A673 (cell line): ENCODE measurements around the gene LINC01488. TPM values are rescaled to one million over a fixed set of nuclear protein-coding genes. Genes with fewer than 3 reads are reported as not detected.

Experiments
- BruUV-seq: library from RNA; stranded (reverse); fragments of 400-500 nt; replicated peaks from 2 replicates; lab custom pipeline; 2021; lab: Mats Ljungman, UMichigan
- CTCF ChIA-PET: fragments of 300-600 bp; sonication (Branson Sonifier 250); formaldehyde crosslinking; loops from one replicate; lab custom pipeline; 2022; ENCODE audit warnings: antibody characterized with exemption; lab: Charles Lee
- POLR2A ChIA-PET: fragments of 300-600 bp; sonication (Branson Sonifier 250); formaldehyde crosslinking; loops from one replicate; lab custom pipeline; 2022; ENCODE audit warnings: antibody characterized with exemption; ENCODE audit not compliant: low non-redundant PET; lab: Charles Lee
- DNase-seq: peaks from one replicate; pipeline ENCODE4 v3.0.0-alpha.2; 2015; ENCODE audit warnings: low spot score
- H3K27ac ChIP-seq: fragments of 200-600 bp; sonication (generic); 2 replicates; pipeline ENCODE4 v1.5.1; 2016; ENCODE audit warnings: mixed run types, low read depth, mild to moderate bottlenecking, mixed read lengths, antibody characterized with exemption, low read length; ENCODE audit not compliant: poor library complexity, severe bottlenecking
- H3K27me3 ChIP-seq: fragments of 200-600 bp; sonication (generic); replicated peaks from 2 replicates; pipeline ENCODE4 v1.6.1; 2017; ENCODE audit warnings: mixed run types, low read depth, mild to moderate bottlenecking, mixed read lengths, antibody characterized with exemption, low read length; ENCODE audit not compliant: insufficient read depth, poor library complexity
- H3K36me3 ChIP-seq: fragments of 200-600 bp; sonication (generic); 2 replicates; pipeline ENCODE4 v1.6.1; 2016; ENCODE audit warnings: mixed run types, mild to moderate bottlenecking, mixed read lengths, antibody characterized with exemption, low read length; ENCODE audit not compliant: insufficient read depth, poor library complexity, severe bottlenecking
- H3K4me1 ChIP-seq: fragments of 200-600 bp; sonication (generic); 2 replicates; pipeline ENCODE4 v1.6.1; 2017; ENCODE audit warnings: mixed run types, mild to moderate bottlenecking, mixed read lengths, antibody characterized with exemption, low read length; ENCODE audit not compliant: insufficient read depth, poor library complexity, severe bottlenecking
- H3K4me3 ChIP-seq: fragments of 200-600 bp; sonication (generic); 2 replicates; pipeline ENCODE4 v1.5.1; 2016; ENCODE audit warnings: low read depth, mixed run types, mild to moderate bottlenecking, mixed read lengths, low read length; ENCODE audit not compliant: poor library complexity, severe bottlenecking
- H3K9me3 ChIP-seq: fragments of 200-600 bp; sonication (generic); 2 replicates; pipeline ENCODE4 v1.6.1; 2016; ENCODE audit warnings: mixed run types, low read depth, mild to moderate bottlenecking, mixed read lengths, antibody characterized with exemption, low read length; ENCODE audit not compliant: poor library complexity, severe bottlenecking
- EZH2 ChIP-seq: fragments of 200-600 bp; sonication (generic); IDR thresholded peaks from 2 replicates; pipeline ENCODE4 v1.6.1; 2017; ENCODE audit warnings: borderline replicate concordance, low read depth, mild to moderate bottlenecking, mixed read lengths, antibody characterized with exemption, low read length; ENCODE audit not compliant: poor library complexity, severe bottlenecking
- intact Hi-C: fragments of 100-400 bp; cut with micrococcal nuclease; formaldehyde crosslinking; loops from one replicate; pipeline ENCODE4 v1.10.0; 2022; ENCODE audit not compliant: unreplicated experiment
- total RNA-seq: library from RNA; stranded (reverse); gene quantifications from 2 replicates; pipeline ENCODE4 v1.2.3, GENCODE V29; 2021
- TF ChIP-seq, protein P1 (sequence below): fragments of 300-800, 200-600 bp; sonication (generic); conservative IDR thresholded peaks from 2 replicates; pipeline ENCODE4 v1.5.1; 2017; ENCODE audit warnings: low read depth, mild to moderate bottlenecking, antibody characterized with exemption, low read length, moderate library complexity, mixed read lengths

Gene LINC01488
- total RNA-seq, 1 experiment from 2014 or later: not detected

DNA sequence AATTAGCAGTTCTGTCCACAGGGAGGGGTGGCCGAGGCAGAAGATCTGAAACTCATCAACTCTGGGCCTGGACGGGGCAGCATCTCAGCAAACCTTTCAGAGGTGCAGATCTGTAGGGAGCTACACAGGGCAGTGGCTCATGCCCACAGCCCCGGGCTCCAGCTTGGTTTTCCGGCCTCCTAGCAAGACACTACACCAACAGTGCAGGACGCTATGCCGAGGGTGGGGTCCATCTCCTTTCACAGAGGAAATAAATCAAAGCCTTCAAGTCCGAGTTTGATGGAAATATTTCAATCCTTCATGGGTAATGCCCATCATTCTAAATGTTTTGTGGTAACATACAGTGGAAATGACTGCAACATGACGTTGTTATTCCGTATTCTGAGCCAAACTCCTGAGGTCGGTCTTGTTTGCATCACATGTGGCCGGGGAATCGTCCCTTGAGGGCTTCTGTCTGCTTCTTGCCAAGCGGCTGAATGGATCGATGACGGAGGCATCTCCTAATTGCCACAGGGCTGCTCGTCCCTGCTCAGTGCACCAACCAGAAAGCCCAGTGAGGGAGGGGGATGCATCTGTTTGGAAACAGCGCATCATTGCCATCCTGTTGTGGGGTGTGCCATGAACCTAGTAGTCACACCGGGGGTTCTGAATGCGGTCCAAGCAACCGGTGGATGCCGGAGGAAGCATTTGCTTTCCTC is 30.0 kb downstream of the LINC01488 start:
- H3K9me3 ChIP-seq: no peaks in the 10 kb centered on the region
- BruUV-seq: no TSS peak
- H3K27ac ChIP-seq: no peak overlapping the region
- CTCF ChIA-PET: interaction anchor here (0.6 kb wide), 1 partner anchor 75 kb away, joined by 3 read pairs; no protein-coding TSS in a partner anchor
- intact Hi-C loops: no loop called here
- H3K4me1 ChIP-seq: no peaks in the 10 kb centered on the region
- TF ChIP-seq, protein P1, sequence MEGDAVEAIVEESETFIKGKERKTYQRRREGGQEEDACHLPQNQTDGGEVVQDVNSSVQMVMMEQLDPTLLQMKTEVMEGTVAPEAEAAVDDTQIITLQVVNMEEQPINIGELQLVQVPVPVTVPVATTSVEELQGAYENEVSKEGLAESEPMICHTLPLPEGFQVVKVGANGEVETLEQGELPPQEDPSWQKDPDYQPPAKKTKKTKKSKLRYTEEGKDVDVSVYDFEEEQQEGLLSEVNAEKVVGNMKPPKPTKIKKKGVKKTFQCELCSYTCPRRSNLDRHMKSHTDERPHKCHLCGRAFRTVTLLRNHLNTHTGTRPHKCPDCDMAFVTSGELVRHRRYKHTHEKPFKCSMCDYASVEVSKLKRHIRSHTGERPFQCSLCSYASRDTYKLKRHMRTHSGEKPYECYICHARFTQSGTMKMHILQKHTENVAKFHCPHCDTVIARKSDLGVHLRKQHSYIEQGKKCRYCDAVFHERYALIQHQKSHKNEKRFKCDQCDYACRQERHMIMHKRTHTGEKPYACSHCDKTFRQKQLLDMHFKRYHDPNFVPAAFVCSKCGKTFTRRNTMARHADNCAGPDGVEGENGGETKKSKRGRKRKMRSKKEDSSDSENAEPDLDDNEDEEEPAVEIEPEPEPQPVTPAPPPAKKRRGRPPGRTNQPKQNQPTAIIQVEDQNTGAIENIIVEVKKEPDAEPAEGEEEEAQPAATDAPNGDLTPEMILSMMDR: no peak
- TF ChIP-seq EZH2: no peak
- POLR2A ChIA-PET: no interaction called here
- H3K27me3 ChIP-seq: no peaks in the 10 kb centered on the region
- no peak overlapping the region for H3K4me3 ChIP-seq
- DNase-seq: no peak
- no peaks in the 10 kb centered on the region for H3K36me3 ChIP-seq

DNA sequence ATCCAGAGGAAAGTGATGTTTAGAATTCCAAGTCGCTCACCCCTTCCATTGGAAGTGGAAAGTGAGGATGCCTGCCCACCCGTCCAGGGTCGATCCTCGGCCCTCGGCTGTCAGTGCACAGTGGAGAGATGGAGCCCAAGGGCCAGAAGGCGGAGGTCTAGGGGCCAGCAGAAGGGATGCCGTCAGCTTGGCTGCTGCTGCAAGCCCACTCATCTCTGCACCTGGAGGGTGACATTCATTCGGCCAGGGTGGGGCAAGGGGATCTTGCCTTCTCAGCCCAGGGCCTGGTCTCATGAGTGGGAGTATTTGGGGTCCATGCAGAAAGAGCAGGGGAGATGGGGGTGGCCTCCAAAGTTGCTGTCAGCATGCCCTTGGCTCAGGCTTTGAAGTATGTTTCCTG is 30.7 kb downstream of the LINC01488 start:
- DNase-seq: no peak
- ChIA-PET CTCF (no interaction called here), POLR2A (no interaction called here)
- Histone ChIP-seq H3K9me3 (no peaks in the 10 kb centered on the region), H3K4me1 (no peaks in the 10 kb centered on the region), H3K36me3 (no peaks in the 10 kb centered on the region), H3K27me3 (no peaks in the 10 kb centered on the region), H3K27ac (no peak overlapping the region), H3K4me3 (no peak overlapping the region)
- intact Hi-C loops: no loop called here
- no TSS peak for BruUV-seq
- TF ChIP-seq, protein P1: no peak
- TF ChIP-seq EZH2: no peak

DNA sequence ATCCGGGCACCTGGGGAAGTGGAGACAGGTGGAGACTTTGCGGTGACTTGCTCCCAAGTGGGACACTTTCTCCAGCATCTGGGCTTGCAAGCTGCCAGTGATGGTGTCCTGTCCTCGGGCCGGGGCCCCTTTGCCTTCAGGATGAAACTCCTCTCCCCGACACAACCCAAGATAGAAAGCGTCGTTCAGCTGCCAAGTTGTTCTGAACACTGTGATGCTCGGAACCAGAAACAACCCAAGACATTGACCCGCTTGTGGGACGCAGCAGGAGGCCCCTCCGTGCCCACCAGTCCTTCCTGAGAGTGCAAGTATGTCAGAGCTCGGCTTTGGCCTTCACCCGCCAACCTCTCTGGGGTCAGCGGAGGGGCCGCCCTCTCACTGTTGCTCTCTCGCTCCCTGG is 31.3 kb downstream of the LINC01488 start:
- H3K36me3 ChIP-seq: no peaks in the 10 kb centered on the region
- H3K4me1 ChIP-seq: no peaks in the 10 kb centered on the region
- no TSS peak for BruUV-seq
- CTCF ChIA-PET: no interaction called here
- DNase-seq: no peak
- POLR2A ChIA-PET: no interaction called here
- no peak overlapping the region for H3K4me3 ChIP-seq
- no peaks in the 10 kb centered on the region for H3K9me3 ChIP-seq
- TF ChIP-seq EZH2: no peak
- TF ChIP-seq, protein P1: no peak
- intact Hi-C loops: no loop called here
- no peaks in the 10 kb centered on the region for H3K27me3 ChIP-seq
- no peak overlapping the region for H3K27ac ChIP-seq
